ENCODE results near the gene INSR.

Gene INSR

GRCh38 chr19:7138402-7138801 is 155.8 kb downstream of the INSR start:
- TF ChIP-seq ZFX (IDR thresholded peaks at IDR 0.05; ENCODE audit: borderline replicate concordance) (no peak), CTCF (IDR thresholded peaks at IDR 0.05) (no peak)
- no peak overlapping the region for H3K27ac ChIP-seq

- no peak for TF ChIP-seq ZFX (IDR thresholded peaks at IDR 0.05; ENCODE audit: borderline replicate concordance)
- TF ChIP-seq CTCF (IDR thresholded peaks at IDR 0.05), result no peak
- H3K27ac ChIP-seq, result no peak overlapping the region
Observed at GRCh38 chr19:7137120-7137519, 157.1 kb downstream of the INSR start.

GRCh38 chr19:7132054-7132453 is 162.2 kb downstream of the INSR start:
- H3K27ac ChIP-seq, result no peak overlapping the region
- TF ChIP-seq CTCF (IDR thresholded peaks at IDR 0.05) (no peak), ZFX (IDR thresholded peaks at IDR 0.05; ENCODE audit: borderline replicate concordance) (no peak)

- no peak for TF ChIP-seq CTCF (IDR thresholded peaks at IDR 0.05)
- no peak for TF ChIP-seq ZFX (IDR thresholded peaks at IDR 0.05; ENCODE audit: borderline replicate concordance)
- H3K27ac ChIP-seq, result no peak overlapping the region
Observed at GRCh38 chr19:7130043-7130442, 164.2 kb downstream of the INSR start.

- H3K27ac ChIP-seq, result no peak overlapping the region
- TF ChIP-seq ZFX (IDR thresholded peaks at IDR 0.05; ENCODE audit: borderline replicate concordance) (no peak), CTCF (IDR thresholded peaks at IDR 0.05) (no peak)
Observed at GRCh38 chr19:7126132-7126531, 168.1 kb downstream of the INSR start.

GRCh38 chr19:7125221-7125620 is 169.0 kb downstream of the INSR start:
- TF ChIP-seq CTCF (IDR thresholded peaks at IDR 0.05) (no peak), ZFX (IDR thresholded peaks at IDR 0.05; ENCODE audit: borderline replicate concordance) (no peak)
- H3K27ac ChIP-seq, result no peak overlapping the region

GRCh38 chr19:7124782-7125181 is 169.4 kb downstream of the INSR start:
- H3K27ac ChIP-seq, result no peak overlapping the region
- TF ChIP-seq ZFX (IDR thresholded peaks at IDR 0.05; ENCODE audit: borderline replicate concordance) (no peak), CTCF (IDR thresholded peaks at IDR 0.05) (no peak)
